Fibroblast of villous mesenchyme (primary cell): Measurements from ENCODE around the gene CELSR1. TPM values are rescaled to one million over a fixed set of nuclear protein-coding genes. Genes with fewer than 3 reads are reported as not detected.

Source experiments
- DNase-seq: peaks from one replicate; pipeline ENCODE4 v3.0.0-alpha.2; 2010; ENCODE audit warnings: low read depth
- H3K4me3 ChIP-seq: 2 replicates; pipeline ENCODE4 v1.5.1; 2011; ENCODE audit warnings: low read depth, mild to moderate bottlenecking, low read length
- total RNA-seq: library from RNA; depleted of rRNA; stranded (reverse); fragments of >200 nt; gene quantifications from 2 replicates; pipeline ENCODE4 v1.2.3, GENCODE V29; 2012
- TF ChIP-seq, protein P1 (sequence below): IDR thresholded peaks from 2 replicates; pipeline ENCODE4 v1.5.1; 2012; ENCODE audit warnings: low read depth, mild to moderate bottlenecking, low read length; ENCODE audit not compliant: insufficient read depth

CELSR1 gene
- total RNA-seq, 1 donor: 1.7 TPM

DNA sequence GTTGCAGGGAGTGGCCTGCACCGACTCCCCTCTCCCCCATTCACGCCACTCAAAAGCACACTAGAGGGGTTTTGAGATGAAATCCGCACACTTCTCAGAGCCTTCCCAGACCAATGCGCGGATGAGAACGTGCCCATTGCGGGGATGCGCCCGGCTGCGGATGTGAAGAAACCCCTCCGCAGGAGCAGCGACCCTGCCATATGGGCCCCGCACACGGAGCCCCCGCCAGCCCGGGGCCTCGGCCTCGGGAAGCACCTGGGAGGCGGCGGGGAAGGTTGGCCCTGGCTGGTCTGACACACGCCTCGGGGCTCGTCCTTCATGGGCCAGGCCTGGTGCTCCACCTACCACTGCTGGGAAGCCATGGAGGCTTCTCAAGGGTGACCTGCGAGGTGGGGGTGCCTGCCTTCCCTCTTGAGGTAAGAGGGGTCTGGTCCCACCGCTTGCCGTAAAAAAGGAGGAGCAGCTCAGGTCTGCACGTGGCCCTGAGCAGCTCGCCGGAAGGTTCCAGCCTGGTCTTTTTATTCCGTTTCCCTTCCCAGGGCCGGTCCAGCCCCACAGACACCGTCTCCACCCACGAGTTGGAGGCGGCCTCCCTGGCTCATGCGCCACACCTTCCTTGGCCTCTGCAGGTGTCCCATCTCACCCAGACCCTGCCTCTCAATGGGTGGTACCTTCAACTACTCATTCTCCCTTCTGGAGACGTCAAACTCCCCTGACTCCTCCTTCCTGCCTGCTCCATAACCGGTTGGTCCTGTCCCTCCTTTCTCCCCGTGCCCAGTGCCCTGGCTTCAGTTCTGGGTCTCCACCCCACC, 162.6 kb downstream of the CELSR1 start:
- TF ChIP-seq, protein P1, sequence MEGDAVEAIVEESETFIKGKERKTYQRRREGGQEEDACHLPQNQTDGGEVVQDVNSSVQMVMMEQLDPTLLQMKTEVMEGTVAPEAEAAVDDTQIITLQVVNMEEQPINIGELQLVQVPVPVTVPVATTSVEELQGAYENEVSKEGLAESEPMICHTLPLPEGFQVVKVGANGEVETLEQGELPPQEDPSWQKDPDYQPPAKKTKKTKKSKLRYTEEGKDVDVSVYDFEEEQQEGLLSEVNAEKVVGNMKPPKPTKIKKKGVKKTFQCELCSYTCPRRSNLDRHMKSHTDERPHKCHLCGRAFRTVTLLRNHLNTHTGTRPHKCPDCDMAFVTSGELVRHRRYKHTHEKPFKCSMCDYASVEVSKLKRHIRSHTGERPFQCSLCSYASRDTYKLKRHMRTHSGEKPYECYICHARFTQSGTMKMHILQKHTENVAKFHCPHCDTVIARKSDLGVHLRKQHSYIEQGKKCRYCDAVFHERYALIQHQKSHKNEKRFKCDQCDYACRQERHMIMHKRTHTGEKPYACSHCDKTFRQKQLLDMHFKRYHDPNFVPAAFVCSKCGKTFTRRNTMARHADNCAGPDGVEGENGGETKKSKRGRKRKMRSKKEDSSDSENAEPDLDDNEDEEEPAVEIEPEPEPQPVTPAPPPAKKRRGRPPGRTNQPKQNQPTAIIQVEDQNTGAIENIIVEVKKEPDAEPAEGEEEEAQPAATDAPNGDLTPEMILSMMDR: no peak
- no peak for DNase-seq

DNA sequence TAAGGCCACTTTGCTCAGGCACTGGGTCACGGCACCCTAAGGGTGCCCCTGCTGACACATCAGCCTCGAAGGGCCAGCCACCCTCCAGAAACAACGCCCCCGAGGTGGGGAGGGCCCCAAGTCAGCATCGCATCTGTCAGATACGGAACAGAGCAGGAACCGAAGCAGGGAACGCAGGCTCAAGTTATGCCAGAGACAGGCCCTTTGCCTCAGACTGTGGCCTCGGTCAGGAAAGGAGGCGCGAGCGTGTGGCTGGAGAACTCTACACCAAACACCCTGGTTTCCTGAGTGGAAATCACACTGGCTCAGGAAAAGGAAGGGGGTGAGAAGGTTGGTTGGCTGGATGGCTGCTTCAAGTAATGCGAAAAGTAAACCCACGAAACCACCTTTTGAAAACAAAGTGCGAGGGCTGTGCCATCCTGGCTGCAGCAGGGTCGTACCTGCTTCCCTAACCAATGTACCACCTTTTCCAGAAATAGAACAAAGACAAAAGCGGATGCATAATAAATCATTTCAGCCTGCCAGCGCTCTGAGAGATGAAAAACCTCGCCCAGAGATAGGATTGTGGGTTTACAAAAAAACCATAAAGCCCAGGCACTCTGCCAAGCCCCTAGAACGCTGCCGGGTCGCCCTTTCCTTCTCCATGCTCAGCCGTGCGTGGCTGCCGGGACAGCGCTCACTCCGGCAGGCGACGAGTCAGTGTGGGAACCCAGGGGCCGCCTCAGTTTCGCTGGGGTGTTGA, 163.3 kb downstream of the CELSR1 start:
- no peak overlapping the region for H3K4me3 ChIP-seq
- DNase-seq: no peak
- TF ChIP-seq, protein P1: no peak

More for the DNA sequence above, 162.6 kb downstream of the CELSR1 start:
- no peak overlapping the region for H3K4me3 ChIP-seq

DNA sequence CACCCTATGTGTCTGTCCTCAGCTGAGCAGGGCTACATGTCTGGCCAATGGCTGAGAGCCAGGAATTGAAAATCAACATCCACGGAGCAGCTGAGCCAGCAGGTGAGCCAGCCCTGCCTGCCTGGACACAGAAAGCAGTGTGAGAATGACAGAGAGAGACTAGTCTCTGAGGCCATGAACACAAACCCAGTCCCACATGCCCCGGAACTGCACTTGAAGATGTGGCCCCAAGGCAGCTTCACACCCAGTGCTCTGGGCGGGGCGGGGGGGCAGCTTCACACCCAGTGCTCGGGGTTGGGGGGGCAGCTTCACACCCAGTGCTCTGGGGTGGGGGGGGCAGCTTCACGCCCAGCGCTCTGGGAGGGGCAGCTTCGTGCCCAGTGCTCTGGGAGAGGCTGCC, 164.3 kb downstream of the CELSR1 start:
- H3K4me3 ChIP-seq: no peak overlapping the region
- TF ChIP-seq, protein P1: no peak
- no peak for DNase-seq

DNA sequence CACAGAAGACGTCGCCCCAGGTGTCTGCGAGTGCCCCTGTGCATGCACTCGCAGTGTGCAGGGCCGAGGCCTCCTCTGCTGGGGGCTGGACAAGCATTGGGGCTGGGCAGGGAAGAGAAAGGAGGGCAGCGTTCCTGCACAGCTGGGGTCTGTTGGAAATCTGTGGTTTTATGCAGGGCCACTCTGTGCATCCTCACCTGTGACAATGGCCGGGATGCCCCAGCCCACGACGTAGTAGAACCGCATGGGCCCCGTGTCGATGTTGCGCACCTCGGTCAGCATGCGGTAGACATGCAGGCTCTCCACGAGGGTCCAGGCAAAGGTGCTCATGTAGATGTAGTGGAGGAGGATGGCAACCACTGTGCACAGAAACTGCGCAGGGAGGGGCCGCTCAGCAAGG, 164.7 kb downstream of the CELSR1 start:
- H3K4me3 ChIP-seq: no peak overlapping the region
- TF ChIP-seq, protein P1: no peak
- no peak for DNase-seq

DNA sequence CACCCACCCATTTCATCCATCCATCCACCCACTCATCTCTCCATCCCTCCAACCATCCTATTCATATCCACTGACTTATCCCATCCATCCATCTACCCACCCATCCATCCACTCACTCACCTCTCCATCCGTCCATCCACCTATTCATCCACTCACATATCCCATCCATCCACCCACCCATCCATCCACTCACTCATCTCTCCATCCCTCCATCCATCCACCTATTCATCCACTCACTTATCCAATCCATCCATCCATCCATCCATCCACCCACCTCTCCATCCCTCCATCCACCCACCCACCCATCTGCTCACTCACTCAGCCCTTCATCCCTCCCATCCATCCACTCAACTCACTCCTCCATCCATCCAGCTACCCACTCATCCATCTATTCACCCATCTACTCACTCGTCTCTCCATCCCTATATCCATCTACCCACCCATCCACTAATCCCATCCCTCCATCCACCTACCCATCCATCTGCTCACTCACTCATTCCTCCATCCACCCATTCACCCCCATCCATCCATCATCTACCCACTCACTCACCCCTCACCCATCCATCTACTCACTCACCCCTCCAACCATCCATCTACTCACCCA, 165.7 kb downstream of the CELSR1 start:
- no peak overlapping the region for H3K4me3 ChIP-seq
- TF ChIP-seq, protein P1: no peak
- DNase-seq: no peak

DNA sequence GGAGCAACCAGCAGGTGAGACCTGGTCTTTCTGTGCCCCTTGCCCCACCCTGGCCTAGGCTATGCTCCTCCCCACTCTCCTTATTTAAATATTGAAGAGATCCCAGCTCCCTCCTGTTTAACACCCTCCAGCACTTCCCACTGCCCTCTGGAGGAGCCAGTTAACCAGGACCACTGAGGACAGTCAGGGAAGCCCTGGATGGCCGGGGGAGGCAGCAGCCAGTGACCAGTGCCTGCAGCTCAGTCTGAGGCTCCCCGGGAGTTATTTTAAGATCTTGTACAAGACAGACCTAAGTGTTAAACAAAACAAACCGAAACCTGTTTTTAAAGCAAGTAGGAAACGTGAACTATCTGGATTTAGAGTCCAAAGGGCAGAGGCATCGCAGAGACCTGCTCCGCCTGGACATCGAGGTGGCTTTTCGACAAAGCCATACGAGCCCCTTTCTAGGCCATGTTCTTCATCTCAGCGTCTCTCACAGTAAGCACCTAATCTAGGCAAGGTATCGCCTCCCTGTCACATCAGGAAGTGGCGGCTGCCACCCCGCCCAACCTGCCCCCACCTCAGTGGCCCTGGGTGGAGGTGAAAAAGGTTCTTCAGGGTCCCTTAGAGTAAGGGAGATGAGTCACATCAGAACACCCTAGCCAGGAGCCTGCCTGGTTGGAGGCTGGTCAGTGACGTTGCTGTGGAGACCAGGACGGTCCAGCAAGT, 166.7 kb downstream of the CELSR1 start:
- H3K4me3 ChIP-seq: no peak overlapping the region
- no peak for DNase-seq
- TF ChIP-seq, protein P1: no peak
